AG10803 (cell line): ENCODE measurements around the gene ABL1.
"Not testable (repeated sequence)": the region's sequence is repeated elsewhere in the genome, so short reads cannot be mapped to it uniquely, and the experiment has no call there.

Experiments used
- DNase-seq: peaks from one replicate; pipeline ENCODE4 v3.0.0; 2010; ENCODE audit warnings: low read depth
- H3K4me3 ChIP-seq: 2 replicates; pipeline ENCODE4 v1.5.1; 2011; ENCODE audit warnings: mild to moderate bottlenecking, low read length, control low read depth
- CTCF ChIP-seq: conservative IDR thresholded peaks from 2 replicates; pipeline ENCODE4 v1.5.1; 2011; ENCODE audit warnings: mild to moderate bottlenecking, low read length, control low read depth, inconsistent platforms

The ABL1 gene

GRCh38 chr9:130794923-130795495 is 40.0 kb upstream of the ABL1 start:
- TF ChIP-seq CTCF = no peak
- DNase-seq = peak; percentile 52

DNA sequence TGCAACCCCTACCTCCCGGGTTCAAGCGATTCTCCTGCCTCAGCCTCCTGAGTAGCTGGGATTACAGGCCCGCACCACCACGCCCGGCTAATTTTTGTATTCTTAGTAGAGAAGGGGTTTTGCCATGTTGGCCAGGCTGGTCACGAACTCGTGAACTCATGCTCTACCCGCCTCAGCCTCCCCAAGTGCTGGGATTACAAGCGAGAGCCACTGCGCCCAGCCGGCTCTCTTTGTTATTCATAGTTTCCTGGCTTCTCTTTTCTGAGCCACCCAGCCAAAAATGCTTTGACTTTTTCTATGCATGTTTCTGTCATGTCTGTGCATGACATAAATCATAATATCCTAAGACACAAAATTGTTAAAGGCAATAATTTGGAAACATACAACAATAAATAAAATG is 31.9 kb upstream of the ABL1 start:
- DNase-seq, H3K4me3 ChIP-seq: not testable (repeated sequence)

More at GRCh38 chr9:130794923-130795495, 40.0 kb upstream of the ABL1 start:
- H3K4me3 ChIP-seq = no peak overlapping the region

GRCh38 chr9:130805510-130806326 is 29.3 kb upstream of the ABL1 start:
- no peak for TF ChIP-seq CTCF
- DNase-seq = peak; percentile 46
- H3K4me3 ChIP-seq = no peak overlapping the region

DNA sequence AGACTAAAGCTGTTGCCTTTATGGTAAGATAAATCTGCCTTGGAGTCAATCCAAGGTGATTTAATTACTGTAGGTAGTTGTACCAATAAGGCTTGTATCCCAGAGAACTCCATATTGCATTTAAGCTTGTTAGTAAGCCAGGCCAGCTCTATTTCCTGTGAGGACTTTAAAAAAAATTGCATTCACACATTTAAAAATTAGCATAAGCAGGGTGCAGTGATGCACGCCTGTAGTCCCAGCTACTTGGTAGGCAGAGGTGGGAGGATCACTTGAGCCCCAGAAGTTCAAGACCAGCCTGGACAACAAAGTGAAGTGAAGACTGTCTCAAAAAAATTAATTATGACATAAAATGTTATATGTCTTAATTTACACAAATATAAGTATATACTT is 28.7 kb upstream of the ABL1 start:
- no peak for DNase-seq
- no peak overlapping the region for H3K4me3 ChIP-seq
- TF ChIP-seq CTCF = no peak

GRCh38 chr9:130810609-130811136 is 24.4 kb upstream of the ABL1 start:
- no peak for TF ChIP-seq CTCF
- no peak overlapping the region for H3K4me3 ChIP-seq
- DNase-seq = no peak

DNA sequence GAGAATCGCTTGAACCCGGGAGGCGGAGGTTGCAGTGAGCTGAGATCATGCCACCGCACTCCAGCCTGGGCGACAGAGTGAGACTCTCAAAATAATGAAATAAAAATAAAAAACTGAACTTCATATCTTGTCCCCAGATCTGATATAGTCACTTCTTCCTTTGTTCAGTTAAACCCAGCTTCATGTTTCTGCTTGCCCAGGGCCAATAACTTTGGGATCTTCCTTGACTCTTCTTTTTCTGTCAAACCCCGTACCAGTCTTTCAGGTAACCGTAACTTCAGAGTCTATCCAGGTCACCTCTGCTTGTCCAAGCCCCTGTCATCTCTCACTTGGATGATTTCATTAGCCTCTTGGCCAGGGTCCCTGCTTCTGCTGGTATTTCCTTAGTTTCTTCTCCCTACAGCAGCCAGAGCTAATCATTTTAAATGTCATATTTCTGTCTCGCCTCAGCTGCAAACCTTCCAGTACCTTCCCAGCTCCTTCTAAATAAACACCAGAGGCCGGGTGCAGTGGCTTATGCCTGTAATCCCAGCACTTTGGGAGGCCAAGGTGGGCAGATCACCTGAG is 19.7 kb upstream of the ABL1 start:
- no peak for DNase-seq
- no peak overlapping the region for H3K4me3 ChIP-seq
- no peak for TF ChIP-seq CTCF

DNA sequence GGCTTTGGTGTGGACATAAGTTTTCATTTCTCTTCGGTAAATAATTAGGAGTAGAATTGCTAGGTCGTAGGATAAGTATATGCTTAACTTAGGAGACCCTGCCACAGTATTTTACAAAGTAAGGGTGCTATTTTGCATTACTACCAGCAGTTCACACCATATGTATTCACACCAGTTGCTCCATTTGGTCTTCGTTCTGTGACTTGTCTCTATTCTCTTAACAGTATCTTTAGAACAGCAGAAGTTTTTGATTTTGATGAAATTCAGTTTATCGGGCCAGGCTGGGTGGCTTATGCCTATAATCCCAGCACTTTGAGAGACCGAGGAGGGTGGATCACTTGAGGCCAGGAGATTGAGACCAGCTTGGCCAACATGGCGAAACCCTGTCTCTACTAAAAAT is 17.1 kb upstream of the ABL1 start:
- DNase-seq = no peak
- H3K4me3 ChIP-seq = no peak overlapping the region
- TF ChIP-seq CTCF = no peak
